NCI-H1417 (cell line): ENCODE data around the gene ALAD.
A peak's percentile ranks its signal among the peaks of the same experiment; 100 is the strongest.
"Not testable (repeated sequence)": the region's sequence is repeated elsewhere in the genome, so short reads cannot be mapped to it uniquely, and the experiment has no call there.

Experiments
- DNase-seq, 3 experiments: peaks; one replicate each; lab custom pipeline; 2025; lab: John Stamatoyannopoulos, UW

Gene ALAD

DNA sequence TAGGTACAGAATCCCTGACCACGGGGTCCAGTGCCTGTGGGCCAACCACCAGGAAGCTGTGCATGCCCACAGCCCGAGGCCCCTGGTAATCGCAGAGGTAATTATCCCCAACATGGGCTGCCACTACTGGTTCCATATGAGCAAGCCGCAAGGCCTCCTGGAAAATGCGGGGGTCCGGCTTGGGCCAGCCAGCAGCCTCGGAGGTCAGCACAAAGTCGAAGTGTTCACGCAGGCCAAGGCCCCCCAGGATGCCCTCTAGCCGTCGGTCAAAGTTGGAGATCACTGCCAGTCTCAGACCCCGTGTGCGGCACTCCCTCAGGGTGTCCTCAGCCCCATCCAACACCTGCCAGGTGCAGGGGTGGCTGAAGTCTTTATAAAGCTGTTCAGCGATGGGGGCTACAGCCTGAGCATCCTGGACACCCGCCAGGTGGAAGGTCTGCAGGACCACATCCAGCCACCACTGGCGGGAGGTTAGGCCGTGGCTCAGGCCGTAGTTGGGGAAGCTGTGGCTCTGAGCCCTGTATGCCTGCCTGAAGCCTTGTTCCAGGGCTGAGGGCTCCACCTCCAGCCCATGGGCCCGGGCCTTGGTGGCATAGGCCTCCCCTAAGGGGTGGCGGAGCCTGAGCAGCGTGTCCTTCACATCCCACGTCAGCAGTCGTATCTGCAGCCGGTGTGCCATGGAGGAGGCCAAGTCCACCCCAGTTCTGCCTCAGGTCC, 27.2 kb downstream of the ALAD start:
- no peak for DNase-seq

DNA sequence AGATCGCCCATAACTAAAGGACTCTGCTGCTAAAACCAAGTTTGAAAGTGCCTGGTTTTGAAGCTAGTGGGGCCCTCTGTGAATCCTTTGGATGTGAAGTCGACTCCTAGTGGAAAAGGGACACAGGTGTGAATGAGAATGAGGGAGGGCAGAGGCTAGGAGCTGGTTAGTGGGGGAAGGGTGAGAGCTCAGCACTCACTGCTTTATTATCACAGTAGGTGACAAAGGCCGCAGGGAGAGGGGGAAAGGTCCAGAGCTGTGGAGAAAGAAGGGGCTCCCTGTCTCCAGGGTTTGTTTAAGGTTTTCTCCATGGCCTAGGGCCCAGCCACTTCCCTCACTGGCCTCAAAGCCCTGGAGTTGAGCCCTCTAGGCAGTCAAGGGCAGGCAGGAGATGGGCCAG, 27.8 kb downstream of the ALAD start:
- DNase-seq: peak in 2 of 3 experiments; percentile 37 to 68

DNA sequence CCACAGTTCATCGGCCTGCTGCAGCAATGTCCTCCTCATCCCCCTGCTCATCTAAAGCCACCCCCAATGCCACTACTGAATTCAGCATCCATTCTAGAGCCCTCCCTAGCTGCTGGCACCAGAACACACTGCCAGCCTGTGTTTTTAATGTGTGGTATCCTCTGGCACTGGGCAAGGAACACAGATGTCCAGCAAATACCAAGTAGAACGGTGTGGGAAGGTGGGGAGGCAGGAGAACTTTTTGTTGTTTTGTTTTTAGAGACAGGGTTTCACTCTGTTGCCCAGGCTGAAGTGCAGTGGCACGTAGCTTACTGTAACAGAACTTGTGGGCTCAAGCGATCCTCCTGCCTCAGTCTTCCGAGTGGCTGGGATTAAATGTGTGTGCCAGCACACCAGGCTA, 29.0 kb downstream of the ALAD start:
- DNase-seq: no peak

DNA sequence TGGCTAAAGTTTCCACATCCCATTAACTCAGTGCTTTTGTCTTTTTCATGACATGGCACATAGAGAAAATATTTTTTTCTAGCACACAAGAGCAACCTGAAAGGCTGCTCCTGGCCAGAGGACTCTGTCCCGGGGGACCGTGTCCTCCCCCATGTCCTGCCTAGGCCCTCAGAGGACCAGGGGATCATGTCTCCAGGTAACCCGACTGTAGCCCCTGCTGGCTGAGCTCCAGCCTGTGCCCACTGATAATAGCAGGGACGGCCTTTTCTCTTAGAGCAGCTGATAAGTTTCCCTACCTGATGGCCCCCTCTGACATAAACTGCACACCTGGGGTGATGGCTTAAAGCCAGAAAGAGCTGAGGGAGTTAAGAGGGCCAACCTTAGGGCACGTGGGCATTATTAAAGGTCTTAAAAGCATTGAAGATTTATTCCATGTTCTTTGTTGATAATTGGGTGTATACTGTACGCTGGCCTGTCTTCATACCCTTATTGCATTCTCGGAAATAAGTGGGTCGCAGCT, 30.2 kb downstream of the ALAD start:
- peak in 2 of 3 experiments; percentile 47 to 81 for DNase-seq

DNA sequence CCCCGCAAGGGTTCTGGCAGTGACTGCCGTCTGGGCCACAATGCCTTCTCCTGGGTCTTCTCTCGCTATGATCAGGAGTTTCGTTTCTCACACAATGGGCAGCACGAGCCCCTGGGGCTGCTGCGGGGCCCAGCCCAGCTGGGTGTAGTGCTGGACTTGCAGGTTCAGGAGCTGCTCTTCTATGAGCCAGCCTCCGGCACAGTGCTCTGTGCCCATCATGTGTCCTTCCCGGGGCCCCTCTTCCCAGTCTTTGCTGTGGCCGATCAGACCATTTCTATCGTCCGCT, 31.3 kb downstream of the ALAD start:
- DNase-seq: no peak

DNA sequence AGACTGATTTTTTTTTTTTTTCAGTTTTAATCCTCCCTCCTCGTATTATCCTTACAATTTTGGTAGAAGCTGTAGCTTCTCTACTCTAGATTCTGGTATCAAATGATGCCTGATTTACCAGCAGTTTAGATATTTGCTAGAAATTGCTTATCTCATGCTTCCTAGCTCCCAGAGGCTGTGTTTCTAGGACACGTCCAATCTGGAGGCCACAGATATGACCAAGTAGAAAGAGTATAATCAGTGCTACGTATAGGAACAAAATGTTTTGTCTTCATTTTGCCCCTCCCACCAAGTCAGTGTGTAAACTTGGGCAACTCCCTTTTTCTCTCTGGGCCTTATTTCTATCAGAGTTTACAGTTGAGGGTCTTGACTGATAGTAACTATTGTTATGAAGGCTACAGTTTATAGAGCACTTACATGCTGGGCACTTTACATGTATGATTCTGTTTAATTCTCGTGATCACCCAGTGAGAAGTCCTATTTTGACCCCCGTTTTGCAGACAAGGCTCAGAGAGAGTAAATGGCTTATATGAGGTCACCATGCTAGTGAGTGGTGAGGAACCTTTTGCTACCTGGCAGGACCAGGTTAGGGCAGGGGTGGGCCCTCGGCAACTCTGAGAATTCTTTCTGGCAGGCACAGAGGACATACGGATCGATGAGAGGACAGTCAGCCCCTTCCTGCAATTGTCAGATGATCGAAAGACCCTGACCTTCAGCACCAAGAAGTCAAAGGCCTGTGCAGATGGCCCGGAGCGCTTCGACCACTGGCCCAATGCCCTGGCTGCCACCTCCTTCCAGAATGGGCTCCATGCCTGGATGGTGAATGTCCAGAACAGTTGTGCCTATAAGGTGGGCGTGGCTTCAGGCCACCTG, 31.9 kb downstream of the ALAD start:
- DNase-seq: no peak

DNA sequence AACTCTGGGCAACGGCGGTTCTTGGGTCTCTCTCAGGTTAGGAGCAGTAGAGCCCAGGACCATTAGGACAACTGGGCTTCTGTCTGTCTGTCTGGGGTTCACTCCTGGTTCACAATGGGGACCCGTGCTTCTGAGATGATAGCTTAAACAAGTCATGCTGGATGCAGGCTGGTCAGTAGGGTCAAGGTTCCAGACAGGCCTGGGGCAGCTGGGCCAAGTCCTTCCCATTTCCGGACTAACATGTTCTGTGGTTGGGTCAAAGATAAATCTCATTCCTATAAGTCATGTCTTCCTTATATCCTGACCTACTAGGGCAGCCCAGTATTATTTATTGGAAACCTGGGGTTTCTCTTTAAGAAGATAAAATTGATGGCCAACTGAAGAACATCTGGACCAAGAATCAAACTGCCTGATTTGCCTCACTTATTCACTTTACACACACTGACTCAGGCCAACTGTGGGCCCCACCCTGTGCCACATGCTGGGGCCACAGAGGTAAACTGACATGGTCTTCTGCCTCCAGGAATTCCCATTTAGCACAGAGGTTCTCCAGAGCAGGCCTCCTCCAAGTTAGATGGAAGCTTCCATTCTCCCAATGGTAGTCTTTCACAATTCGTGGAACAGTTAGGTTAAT, 32.6 kb downstream of the ALAD start:
- no peak for DNase-seq

DNA sequence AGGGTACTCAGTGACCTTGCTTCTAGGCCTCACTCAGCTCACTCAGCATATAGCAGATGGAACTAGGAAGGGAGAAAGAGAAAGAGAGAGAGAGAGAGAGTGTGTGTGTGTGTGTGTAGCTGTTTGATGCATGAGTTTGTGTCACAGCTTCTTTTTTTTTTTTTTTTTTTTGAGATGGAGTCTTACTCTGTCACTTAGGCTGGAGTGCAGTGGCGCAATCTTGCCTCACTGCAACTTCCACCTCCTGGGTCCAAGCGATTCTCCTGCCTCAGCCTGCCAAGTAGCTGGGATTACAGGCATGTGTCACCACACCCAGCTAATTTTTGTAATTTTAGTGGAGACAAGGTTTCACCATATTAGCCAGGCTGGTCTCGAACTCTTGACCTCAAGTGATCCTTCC, 35.4 kb downstream of the ALAD start:
- not testable (repeated sequence) for DNase-seq

DNA sequence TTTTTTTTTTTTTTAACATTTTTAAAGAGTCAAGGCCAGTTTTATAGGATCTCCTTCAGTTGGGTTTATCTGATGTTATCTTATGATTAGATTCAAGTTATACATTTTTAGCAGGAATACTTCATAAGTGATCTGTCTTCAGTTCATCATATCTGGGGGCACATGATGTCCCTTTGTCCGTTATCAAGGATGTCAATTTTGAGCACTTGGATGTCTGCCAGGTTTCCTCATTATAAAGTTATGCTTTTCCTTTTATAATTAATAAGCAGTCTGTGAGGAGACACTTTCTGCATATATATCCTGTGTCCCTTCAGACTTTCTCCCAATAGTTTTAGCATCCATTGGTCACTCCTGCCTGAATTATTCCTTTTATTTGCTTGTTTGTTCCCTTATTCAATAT, 36.1 kb downstream of the ALAD start:
- peak in 1 of 3 experiments; percentile 19 for DNase-seq

DNA sequence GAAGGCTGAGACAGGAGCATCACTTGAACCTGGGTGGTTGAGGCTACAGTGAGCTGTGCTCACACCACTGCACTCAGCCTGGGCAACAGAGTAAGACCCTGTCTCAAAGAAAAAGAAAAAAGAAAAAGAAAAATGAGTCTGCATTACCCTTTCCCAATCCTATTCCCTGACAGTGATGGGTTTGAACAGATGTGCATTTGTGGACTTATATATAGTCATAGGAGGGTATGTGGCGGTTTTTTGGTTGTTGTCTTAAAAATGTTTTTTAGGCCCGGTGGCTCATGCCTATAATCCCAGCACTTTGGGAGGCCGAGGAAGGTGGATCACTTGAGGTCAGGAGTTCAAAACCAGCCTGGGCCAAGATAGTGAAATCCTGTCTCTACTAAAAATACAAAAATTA, 37.7 kb downstream of the ALAD start:
- no peak for DNase-seq

DNA sequence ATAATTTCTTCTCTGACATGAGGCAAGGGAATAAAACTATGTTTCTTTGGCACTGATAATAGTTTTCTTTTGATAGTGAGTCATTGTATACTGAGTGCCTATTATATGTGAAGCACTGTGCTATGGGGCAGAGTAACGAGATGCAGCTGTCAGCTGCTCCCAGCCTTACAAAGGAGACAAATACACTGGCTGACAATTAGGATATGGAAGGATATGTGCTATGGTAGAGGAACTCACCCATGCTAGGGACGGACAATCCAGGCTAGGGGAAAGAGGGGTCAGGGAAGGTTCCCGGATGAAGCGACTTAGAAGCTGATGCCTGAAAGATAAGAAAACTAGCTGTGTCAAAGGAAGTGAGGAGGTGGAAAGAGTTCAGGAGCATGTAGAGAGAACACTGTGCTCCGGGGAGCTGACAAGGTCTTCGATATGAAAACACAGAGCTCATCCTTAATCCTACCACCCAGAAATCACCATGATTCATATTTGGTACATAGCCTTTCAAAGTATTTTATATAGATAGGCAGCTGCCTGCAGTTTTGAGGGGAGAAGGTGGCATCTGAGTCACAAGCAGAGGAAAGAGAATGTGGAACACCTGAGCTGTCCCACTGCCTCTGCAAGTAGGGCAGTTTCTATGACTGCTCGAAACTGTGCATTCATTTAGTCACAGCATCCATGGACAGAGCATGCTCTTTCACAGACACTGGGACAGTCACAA, 39.6 kb downstream of the ALAD start:
- peak in 1 of 3 experiments; percentile 32 for DNase-seq

DNA sequence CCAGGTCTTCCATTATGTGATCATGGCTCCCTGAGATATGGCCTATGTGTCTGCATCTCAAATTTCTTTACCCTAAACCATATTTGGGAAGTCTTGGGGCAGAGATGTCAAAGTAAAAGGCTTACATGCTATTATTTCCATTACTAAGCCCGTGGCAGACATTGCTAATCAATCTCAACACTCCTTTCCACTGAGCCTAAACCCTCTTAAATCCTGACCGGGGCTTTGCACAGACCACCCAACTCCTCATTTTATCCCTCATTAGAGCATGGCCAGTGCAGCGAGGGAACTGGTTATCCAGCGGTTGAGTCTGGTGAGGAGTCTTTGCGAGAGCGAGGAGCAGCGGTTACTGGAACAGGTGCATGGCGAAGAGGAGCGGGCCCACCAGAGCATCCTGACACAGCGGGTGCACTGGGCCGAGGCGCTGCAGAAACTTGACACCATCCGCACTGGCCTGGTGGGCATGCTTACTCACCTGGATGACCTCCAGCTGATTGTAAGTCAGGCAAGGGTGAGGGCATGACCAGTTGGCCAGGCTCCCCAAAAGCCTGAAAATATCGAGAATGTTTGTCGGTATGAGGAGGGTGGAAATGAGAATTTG, 40.7 kb downstream of the ALAD start:
- DNase-seq: no peak

DNA sequence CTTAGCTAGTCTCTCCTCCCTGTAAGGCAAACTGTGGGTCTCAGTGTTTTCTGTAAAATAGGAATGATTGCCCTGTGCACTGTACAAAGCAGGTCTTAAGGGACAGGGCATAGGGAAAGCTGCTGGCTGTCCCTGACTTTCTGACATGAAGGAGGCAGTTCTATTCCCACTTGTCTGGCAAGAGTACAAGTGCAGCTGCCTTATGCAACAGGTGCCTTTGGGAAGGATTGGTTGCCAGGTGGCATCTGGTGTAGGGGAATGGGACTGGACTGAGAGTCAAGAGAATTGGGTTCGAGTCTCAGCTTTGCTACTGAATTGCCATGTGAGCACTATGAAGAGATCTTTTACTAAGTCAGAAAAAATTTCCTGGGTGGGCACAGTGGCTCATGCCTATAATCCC, 41.7 kb downstream of the ALAD start:
- DNase-seq: no peak

DNA sequence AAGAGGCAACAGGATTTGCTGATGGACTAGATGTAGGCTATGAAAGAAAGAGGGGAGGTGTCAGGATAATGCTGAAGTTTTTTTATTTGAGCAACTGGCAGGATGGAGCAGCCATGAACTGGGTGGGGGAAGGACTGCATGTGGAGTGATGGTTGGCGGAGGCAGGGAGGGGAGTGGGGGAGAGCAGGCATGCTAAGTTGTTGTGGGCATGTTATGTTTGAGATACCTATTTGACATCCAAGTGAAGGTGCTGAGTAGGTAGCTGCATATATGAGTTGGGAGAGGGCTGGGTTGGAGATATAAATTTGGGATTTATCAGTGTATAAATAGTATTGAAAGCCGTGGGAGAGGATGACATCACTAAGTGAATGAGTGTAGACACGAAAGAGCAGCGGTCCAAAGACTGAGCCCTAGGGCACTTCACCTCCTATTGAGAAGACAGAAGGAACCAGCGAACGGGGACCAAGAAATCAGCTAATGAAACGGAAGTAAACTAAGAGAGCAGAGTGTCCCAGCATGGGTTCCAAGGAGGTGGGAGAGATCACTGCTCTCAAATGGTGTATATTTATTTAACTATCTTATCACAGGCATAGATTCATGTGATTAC, 44.3 kb downstream of the ALAD start:
- no peak for DNase-seq

DNA sequence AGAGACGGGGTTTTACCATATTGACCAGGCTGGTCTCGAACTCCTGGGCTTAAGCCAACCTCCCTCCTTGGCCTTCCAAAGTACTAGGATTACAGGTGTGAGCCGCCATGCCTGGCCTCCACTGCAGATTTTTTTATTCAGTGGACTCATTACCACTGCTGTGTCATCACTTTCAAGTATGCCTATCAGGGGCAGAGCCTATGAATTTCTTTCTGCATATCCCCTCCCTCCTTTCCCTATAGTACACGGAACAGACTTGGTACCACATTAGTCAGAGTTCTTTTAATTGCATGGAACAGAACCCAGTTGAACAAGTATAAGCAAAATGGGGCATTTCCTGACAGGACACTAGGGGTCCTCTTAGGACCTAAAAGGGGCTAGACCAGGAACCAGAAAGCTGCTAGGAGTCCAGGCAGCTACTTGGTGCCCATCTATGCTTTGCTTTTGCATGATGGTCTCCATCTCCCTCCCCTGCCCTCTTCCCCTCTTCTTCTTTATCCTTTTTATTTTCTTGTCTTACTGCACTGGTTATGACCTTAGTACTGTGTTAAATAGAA, 46.0 kb downstream of the ALAD start:
- no peak for DNase-seq

DNA sequence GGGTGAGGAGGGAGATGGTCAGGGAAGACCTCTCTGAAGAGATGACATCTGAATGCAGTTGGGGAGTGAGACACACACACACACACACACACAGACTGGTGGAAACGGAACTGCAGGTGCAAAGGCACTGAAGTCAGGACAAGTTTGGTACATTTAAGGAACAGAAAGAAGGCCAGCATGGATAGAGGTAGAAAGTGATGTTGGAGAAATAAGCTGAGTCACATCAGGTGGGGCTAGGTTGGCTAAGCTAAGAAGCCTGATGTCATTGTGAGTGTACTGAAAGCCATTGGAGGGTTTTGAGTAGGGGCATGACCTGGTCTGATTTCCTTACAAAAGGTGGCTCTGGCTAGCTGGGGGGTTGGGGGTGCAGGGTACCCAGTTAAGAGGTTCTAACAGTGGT, 48.7 kb downstream of the ALAD start:
- DNase-seq: no peak

DNA sequence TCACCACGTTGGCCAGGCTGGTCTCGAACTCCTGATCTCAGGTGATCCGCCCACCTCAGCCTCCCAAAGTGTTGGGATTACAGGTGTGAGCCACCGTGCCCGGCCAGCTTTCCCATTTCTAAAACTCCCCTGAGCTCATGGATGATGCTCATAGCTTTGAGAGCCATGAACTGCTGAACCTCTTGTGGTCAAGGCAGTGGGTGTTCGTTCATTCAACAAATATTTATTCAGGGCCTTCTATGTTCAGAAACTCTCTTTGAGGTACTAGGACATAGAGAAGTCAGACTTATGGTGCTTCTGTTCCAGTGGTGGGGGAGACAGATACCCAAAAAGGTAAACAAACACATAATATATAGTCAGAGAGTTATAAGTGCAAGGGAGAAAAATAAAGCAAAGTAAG, 49.1 kb downstream of the ALAD start:
- no peak for DNase-seq

DNA sequence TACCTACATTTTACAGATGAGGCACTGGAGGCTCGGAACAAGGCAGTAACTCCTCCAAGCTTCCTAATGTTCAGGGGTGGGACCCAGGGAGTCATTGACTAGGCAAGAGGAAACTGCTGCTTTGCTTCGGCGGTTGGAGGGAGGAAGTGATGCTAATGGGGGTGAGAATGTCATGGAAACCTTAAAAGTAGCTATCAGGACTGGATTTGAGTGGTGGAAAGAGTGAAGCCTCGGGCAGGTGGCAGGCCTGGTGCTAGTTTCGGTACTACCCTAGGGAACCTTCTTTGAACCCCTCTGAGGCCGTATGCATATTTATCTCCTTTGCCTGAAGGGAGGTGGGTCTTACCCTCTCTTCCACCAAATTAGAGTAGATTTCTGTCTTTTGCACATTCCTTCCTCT, 50.1 kb downstream of the ALAD start:
- DNase-seq: peak in 1 of 3 experiments; percentile 40

DNA sequence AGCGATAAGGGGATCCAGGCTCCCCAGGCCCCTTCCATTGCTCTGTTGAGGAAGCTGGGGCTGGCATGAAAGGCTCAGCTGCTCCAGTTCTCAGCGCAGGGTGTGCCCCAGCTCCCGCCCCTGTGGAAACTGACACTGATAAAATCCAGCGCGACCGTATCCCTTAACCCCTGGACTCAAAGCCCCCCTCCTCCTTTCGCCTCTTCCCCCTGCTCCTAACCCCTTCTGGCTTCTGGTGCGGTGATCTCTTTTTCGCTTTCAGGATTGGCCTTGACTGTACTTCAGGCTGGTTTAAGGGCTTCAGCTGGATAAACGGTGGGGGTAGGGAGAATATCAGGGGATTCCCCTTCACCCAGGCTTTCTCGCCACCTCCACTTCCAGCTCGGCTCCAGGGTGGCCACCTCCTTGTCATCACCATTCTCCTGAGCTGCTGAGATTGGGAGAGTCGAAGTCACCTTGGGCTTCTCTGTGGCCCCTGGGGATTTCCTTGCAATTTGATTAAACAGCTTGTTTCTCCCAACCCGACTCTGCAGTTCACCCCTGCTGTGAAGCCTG, 50.9 kb downstream of the ALAD start:
- peak in 2 of 3 experiments; percentile 58 to 67 for DNase-seq

DNA sequence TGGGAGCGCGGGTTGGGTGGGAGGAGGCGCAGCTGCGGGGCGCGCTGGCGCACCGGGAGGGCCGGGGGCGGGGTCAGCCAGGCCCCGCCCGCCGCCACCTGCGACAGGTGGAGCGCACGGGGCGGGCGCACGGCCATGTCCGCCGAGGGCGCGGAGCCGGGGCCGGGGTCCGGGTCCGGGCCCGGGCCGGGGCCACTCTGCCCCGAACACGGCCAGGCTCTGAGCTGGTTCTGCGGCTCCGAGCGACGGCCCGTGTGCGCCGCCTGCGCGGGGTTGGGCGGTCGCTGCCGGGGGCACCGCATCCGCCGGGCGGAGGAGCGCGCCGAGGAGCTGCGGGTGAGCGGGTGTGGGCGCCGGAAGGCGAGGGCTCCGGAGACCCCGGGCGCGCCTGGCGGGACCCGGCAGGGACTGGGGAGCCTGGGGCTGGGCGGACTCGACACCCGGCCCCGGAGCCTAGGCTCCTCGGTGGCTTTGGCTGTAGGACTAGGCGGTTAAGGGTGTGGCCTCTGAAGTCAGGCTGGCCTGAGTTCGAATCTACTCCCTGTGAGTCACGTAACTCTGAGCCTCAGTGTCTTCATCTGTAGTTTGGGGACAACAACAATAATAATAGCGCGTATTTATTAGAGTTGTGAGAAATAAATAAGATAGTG, 51.5 kb downstream of the ALAD start, which contains the start of gene BSPRY:
Gene BSPRY (plus strand): TSS at position 97 of the 650 bp plus-strand sequence. CDS start 39 bp downstream, at position 136.
- DNase-seq: peak; percentile 24 to 86 (median 67)
